ENCODE data around the gene ACTN1. TPM values are rescaled to one million over a fixed set of nuclear protein-coding genes. Genes with fewer than 3 reads are reported as not detected.
"Not testable (repeated sequence)": the region's sequence is repeated elsewhere in the genome, so short reads cannot be mapped to it uniquely, and the experiment has no call there.

The ACTN1 gene
- total and polyA plus RNA-seq, 3 experiments from 2014 or later, result 47.4 to 53.3 (median 52.7) TPM

DNA sequence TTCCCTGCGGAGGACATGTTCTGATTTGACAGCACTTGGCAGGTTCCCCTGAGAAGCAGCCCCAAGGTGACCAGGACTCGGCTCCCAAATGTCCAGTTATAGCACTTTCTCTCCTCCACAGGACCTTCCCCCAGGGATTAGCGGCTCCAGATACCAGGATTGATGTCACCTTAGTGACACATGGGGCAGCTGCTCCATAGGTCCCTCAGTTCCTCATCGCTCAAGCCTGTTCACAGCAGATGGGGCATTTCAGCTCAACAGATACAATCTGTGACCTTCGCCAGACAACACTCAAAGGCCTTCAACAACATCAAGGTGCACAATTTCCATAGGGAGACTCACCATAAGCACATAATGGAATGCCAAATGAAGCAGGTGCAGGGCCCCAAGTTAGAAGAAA lies 118.3 kb downstream of the ACTN1 start:
- H3K27ac Mint-ChIP-seq, result no peak overlapping the region
- H3K4me1 ChIP-seq (ENCODE audit: insufficient read depth, low read length), result no peaks in the 10 kb centered on the region
- H3K36me3 Mint-ChIP-seq, result peaks cover 0 to 4% (median 0%) of the 10 kb centered on the region in 3 donors
- H3K27me3 Mint-ChIP-seq, result peaks cover 1 to 6% of the 10 kb centered on the region in 2 donors
- DNase-seq, result no peak
- no peaks in the 10 kb centered on the region for H3K4me1 Mint-ChIP-seq
- H3K9me3 ChIP-seq (ENCODE audit: low read length), result peaks cover 6% of the 10 kb centered on the region
- no peak overlapping the region for H3K27ac ChIP-seq (ENCODE audit: low read depth, low read length)
- ChIA-PET CTCF (interaction anchor here (0.9 kb wide), 1 partner anchor 12 kb away, joined by 3 read pairs; no protein-coding TSS in a partner anchor), POLR2A (no interaction called here)
- no peaks in the 10 kb centered on the region for H3K36me3 ChIP-seq (ENCODE audit: insufficient read depth, low read length)
- H3K9me3 Mint-ChIP-seq, result peaks cover 5 to 13% (median 9%) of the 10 kb centered on the region in 5 donors
- no peak overlapping the region for H3K4me3 Mint-ChIP-seq
- H3K4me3 ChIP-seq (ENCODE audit: low read length), result no peak overlapping the region
- H3K27me3 ChIP-seq (ENCODE audit: insufficient read depth, low read length, poor library complexity, severe bottlenecking), result no peaks in the 10 kb centered on the region

DNA sequence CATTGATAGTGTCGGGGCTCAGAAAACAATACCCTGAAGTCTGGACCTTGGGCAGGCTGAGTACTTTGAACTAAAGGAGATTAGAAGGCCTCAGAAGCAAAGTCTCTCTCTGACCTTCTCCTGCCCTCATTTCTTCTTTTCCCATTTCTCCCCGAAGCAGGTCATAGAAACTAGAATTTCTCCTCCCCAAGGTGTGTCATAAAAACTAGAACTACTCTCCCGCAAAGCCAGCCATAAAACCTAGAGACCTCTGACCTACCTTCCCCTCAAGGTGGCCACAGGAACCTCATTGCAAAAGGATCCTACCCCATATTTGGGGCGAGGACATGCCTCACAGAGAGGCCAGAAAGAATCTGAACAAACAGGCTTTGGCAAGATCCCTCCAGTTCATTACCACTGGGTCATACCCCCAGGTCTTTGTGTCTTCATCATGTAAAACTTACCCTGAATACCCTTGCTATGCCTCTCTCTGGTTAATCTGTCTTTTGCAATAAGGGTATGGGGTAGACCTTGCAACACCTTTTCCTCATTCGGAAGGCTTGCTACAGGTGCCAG lies 121.5 kb downstream of the ACTN1 start:
- Histone ChIP-seq H3K4me1 (ENCODE audit: insufficient read depth, low read length) (no peaks in the 10 kb centered on the region), H3K4me3 (ENCODE audit: low read length) (no peak overlapping the region), H3K27me3 (ENCODE audit: insufficient read depth, low read length, poor library complexity, severe bottlenecking) (no peaks in the 10 kb centered on the region), H3K9me3 (ENCODE audit: low read length) (no peaks in the 10 kb centered on the region), H3K36me3 (ENCODE audit: insufficient read depth, low read length) (no peaks in the 10 kb centered on the region), H3K27ac (ENCODE audit: low read depth, low read length) (no peak overlapping the region)
- H3K36me3 Mint-ChIP-seq, result peaks cover 0 to 4% (median 0%) of the 10 kb centered on the region in 3 donors
- H3K9me3 Mint-ChIP-seq, result peaks cover 0 to 7% (median 2%) of the 10 kb centered on the region in 5 donors
- peaks cover 1 to 10% of the 10 kb centered on the region in 2 donors for H3K27me3 Mint-ChIP-seq
- ChIA-PET POLR2A (no interaction called here), CTCF (no interaction called here)
- peak overlapping the region in 2 of 8 donors; percentile 4 to 45 for H3K27ac Mint-ChIP-seq
- no peak overlapping the region for H3K4me3 Mint-ChIP-seq
- H3K4me1 Mint-ChIP-seq, result peaks cover 3 to 11% (median 7%) of the 10 kb centered on the region in 3 donors
- DNase-seq, result no peak

- Mint-ChIP-seq H3K27me3 (peaks cover 1 to 7% of the 10 kb centered on the region in 2 donors), H3K4me1 (peaks cover 3 to 11% (median 7%) of the 10 kb centered on the region in 3 donors), H3K4me3 (no peak overlapping the region), H3K27ac (peak overlapping the region in 1 of 8 donors; percentile 3), H3K9me3 (peaks cover 0 to 11% (median 2%) of the 10 kb centered on the region in 5 donors), H3K36me3 (peaks cover 0 to 4% (median 0%) of the 10 kb centered on the region in 3 donors)
- no peaks in the 10 kb centered on the region for H3K9me3 ChIP-seq (ENCODE audit: low read length)
- no peaks in the 10 kb centered on the region for H3K27me3 ChIP-seq (ENCODE audit: insufficient read depth, low read length, poor library complexity, severe bottlenecking)
- no peaks in the 10 kb centered on the region for H3K4me1 ChIP-seq (ENCODE audit: insufficient read depth, low read length)
- no peaks in the 10 kb centered on the region for H3K36me3 ChIP-seq (ENCODE audit: insufficient read depth, low read length)
- POLR2A ChIA-PET, result no interaction called here
- DNase-seq, result no peak
- H3K27ac ChIP-seq (ENCODE audit: low read depth, low read length), result no peak overlapping the region
- no peak overlapping the region for H3K4me3 ChIP-seq (ENCODE audit: low read length)
- CTCF ChIA-PET, result no interaction called here
These were observed 122.5 kb downstream of the ACTN1 start for GRCh38 chr14:68856572-68856971.

DNA sequence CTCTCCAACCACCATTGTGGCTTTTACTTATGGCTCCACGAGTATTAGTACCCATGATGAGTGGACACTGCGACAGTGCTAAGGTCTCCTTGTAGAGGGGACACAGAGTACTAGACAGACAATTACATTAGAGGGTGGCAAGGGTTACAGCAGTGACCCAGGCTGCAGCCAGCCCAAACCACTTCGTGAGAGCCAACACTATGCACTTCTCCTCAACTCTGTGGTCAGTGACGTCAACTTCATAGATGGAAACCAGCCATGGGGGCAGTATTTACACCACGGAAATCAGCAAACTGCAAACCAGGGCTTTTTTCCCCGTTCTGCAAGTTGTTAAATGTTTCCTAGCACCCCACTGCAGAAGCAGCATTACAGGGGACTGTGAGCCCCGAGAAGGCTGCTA lies 124.7 kb downstream of the ACTN1 start:
- Mint-ChIP-seq H3K36me3 (peaks cover 0 to 4% (median 0%) of the 10 kb centered on the region in 3 donors), H3K9me3 (peaks cover 0 to 11% (median 2%) of the 10 kb centered on the region in 5 donors), H3K27ac (peak overlapping the region in 6 of 8 donors; percentile 53 to 96 (median 88)), H3K4me1 (peaks cover 3 to 11% (median 7%) of the 10 kb centered on the region in 3 donors), H3K4me3 (peak overlapping the region in 3 of 7 donors; percentile 10 to 85 (median 60)), H3K27me3 (peaks cover 1 to 6% of the 10 kb centered on the region in 2 donors)
- no peaks in the 10 kb centered on the region for H3K4me1 ChIP-seq (ENCODE audit: insufficient read depth, low read length)
- no peaks in the 10 kb centered on the region for H3K9me3 ChIP-seq (ENCODE audit: low read length)
- no peak for DNase-seq
- no peak overlapping the region for H3K4me3 ChIP-seq (ENCODE audit: low read length)
- H3K27ac ChIP-seq (ENCODE audit: low read depth, low read length), result no peak overlapping the region
- no peaks in the 10 kb centered on the region for H3K36me3 ChIP-seq (ENCODE audit: insufficient read depth, low read length)
- no peaks in the 10 kb centered on the region for H3K27me3 ChIP-seq (ENCODE audit: insufficient read depth, low read length, poor library complexity, severe bottlenecking)
- POLR2A ChIA-PET, result no interaction called here
- CTCF ChIA-PET, result interaction anchor here (1.8 kb wide), 1 partner anchor 11 kb away, joined by 8 read pairs; no protein-coding TSS in a partner anchor

DNA sequence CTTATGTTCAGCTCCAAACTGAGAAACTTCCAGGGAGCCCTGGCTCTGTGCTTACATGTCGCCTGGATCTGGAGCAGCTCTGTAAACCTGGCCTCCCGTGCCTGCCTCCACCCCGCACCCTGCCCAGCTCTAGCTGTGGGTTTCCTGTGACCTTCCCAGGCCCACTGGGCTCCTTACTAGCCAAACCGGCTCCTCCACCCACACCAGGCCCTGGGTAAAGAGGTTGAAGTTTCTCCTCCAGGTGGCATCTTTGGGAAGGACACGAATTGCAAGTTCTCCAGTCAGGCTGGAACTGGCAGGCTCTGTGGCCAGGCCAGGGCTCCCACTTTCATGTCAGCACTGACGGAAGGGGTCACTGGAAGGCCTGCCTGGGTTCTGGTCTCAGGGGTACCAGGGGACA lies 125.4 kb downstream of the ACTN1 start:
- H3K9me3 Mint-ChIP-seq, result peaks cover 0 to 11% (median 2%) of the 10 kb centered on the region in 5 donors
- POLR2A ChIA-PET, result no interaction called here
- Histone ChIP-seq H3K27me3 (ENCODE audit: insufficient read depth, low read length, poor library complexity, severe bottlenecking) (no peaks in the 10 kb centered on the region), H3K27ac (ENCODE audit: low read depth, low read length) (no peak overlapping the region), H3K4me3 (ENCODE audit: low read length) (no peak overlapping the region), H3K4me1 (ENCODE audit: insufficient read depth, low read length) (no peaks in the 10 kb centered on the region), H3K9me3 (ENCODE audit: low read length) (no peaks in the 10 kb centered on the region), H3K36me3 (ENCODE audit: insufficient read depth, low read length) (no peaks in the 10 kb centered on the region)
- DNase-seq, result no peak
- peak overlapping the region in 1 of 8 donors; percentile 10 for H3K27ac Mint-ChIP-seq
- peaks cover 3 to 11% (median 7%) of the 10 kb centered on the region in 3 donors for H3K4me1 Mint-ChIP-seq
- H3K36me3 Mint-ChIP-seq, result peaks cover 0 to 4% (median 0%) of the 10 kb centered on the region in 3 donors
- H3K4me3 Mint-ChIP-seq, result no peak overlapping the region
- peaks cover 1 to 6% of the 10 kb centered on the region in 2 donors for H3K27me3 Mint-ChIP-seq
- CTCF ChIA-PET, result interaction anchor here (1.8 kb wide), 1 partner anchor 10 kb away, joined by 8 read pairs; no protein-coding TSS in a partner anchor

GRCh38 chr14:68852493-68852892 lies 126.6 kb downstream of the ACTN1 start:
- H3K4me3 ChIP-seq (ENCODE audit: low read length); CTCF ChIA-PET; H3K9me3 ChIP-seq (ENCODE audit: low read length); H3K27me3 ChIP-seq (ENCODE audit: insufficient read depth, low read length, poor library complexity, severe bottlenecking); H3K27me3 Mint-ChIP-seq; H3K4me1 ChIP-seq (ENCODE audit: insufficient read depth, low read length); POLR2A ChIA-PET; DNase-seq; H3K4me3 Mint-ChIP-seq; H3K36me3 ChIP-seq (ENCODE audit: insufficient read depth, low read length); H3K36me3 Mint-ChIP-seq; H3K27ac ChIP-seq (ENCODE audit: low read depth, low read length): not testable (repeated sequence)
- H3K27ac Mint-ChIP-seq, result peak overlapping the region in 1 of 8 donors; percentile 19
- H3K4me1 Mint-ChIP-seq, result peaks cover 3 to 11% (median 7%) of the 10 kb centered on the region in 3 donors
- H3K9me3 Mint-ChIP-seq, result peaks cover 0 to 11% (median 2%) of the 10 kb centered on the region in 5 donors

DNA sequence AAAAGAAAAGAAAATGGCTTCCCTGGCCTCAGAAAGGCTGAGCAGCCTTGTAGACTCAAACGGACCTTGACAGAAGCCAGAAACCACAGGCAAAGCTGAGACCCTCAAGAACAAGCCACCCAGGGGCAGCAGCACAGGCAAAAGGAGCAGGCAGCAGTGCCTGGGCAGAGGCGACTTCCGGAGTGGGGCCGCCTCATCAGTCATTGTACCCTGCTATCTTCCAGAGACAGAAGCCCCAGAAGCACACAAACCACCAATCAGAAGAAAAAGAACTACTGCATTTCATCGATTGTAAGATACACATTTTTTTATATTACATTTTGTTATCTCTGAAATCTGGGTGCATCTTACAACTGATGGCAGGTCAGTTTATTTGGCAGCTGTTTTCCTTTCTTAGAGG lies 128.0 kb downstream of the ACTN1 start:
- peaks cover 3 to 11% (median 7%) of the 10 kb centered on the region in 3 donors for H3K4me1 Mint-ChIP-seq
- POLR2A ChIA-PET, result no interaction called here

GRCh38 chr14:68849416-68849815 lies 129.7 kb downstream of the ACTN1 start:
- POLR2A ChIA-PET, result no interaction called here
- CTCF ChIA-PET, result interaction anchor here (1.5 kb wide), 1 partner anchor 11 kb away, joined by 3 read pairs; no protein-coding TSS in a partner anchor

More for the DNA sequence above, 128.0 kb downstream of the ACTN1 start:
- H3K36me3 ChIP-seq (ENCODE audit: insufficient read depth, low read length), result no peaks in the 10 kb centered on the region
- no peaks in the 10 kb centered on the region for H3K4me1 ChIP-seq (ENCODE audit: insufficient read depth, low read length)
- Mint-ChIP-seq H3K36me3 (peaks cover 0 to 4% (median 0%) of the 10 kb centered on the region in 3 donors), H3K27ac (peak overlapping the region in 1 of 8 donors; percentile 61), H3K9me3 (peaks cover 0 to 11% (median 2%) of the 10 kb centered on the region in 5 donors), H3K4me3 (no peak overlapping the region), H3K27me3 (peaks cover 0 to 4% of the 10 kb centered on the region in 2 donors)
- CTCF ChIA-PET, result no interaction called here
- no peak overlapping the region for H3K4me3 ChIP-seq (ENCODE audit: low read length)
- DNase-seq, result no peak
- no peaks in the 10 kb centered on the region for H3K9me3 ChIP-seq (ENCODE audit: low read length)
- no peaks in the 10 kb centered on the region for H3K27me3 ChIP-seq (ENCODE audit: insufficient read depth, low read length, poor library complexity, severe bottlenecking)
- H3K27ac ChIP-seq (ENCODE audit: low read depth, low read length), result no peak overlapping the region

More at GRCh38 chr14:68849416-68849815, 129.7 kb downstream of the ACTN1 start:
- Histone ChIP-seq H3K27ac (ENCODE audit: low read depth, low read length) (no peak overlapping the region), H3K27me3 (ENCODE audit: insufficient read depth, low read length, poor library complexity, severe bottlenecking) (no peaks in the 10 kb centered on the region), H3K36me3 (ENCODE audit: insufficient read depth, low read length) (no peaks in the 10 kb centered on the region), H3K4me3 (ENCODE audit: low read length) (no peak overlapping the region), H3K9me3 (ENCODE audit: low read length) (no peaks in the 10 kb centered on the region), H3K4me1 (ENCODE audit: insufficient read depth, low read length) (no peaks in the 10 kb centered on the region)
- H3K36me3 Mint-ChIP-seq, result peaks cover 0 to 4% (median 0%) of the 10 kb centered on the region in 3 donors
- H3K27ac Mint-ChIP-seq, result no peak overlapping the region
- H3K9me3 Mint-ChIP-seq, result peaks cover 0 to 11% (median 2%) of the 10 kb centered on the region in 5 donors
- H3K4me3 Mint-ChIP-seq, result no peak overlapping the region
- no peak for DNase-seq
- peaks cover 3 to 6% (median 5%) of the 10 kb centered on the region in 3 donors for H3K4me1 Mint-ChIP-seq
- H3K27me3 Mint-ChIP-seq, result peaks cover 0 to 6% of the 10 kb centered on the region in 2 donors

Data from CD8-positive, alpha-beta memory T cell (primary cell).